HG03108 (cell line): Measurements from ENCODE around the gene HAND1.

Experiments
- ATAC-seq: cut with Tn5 transposase; IDR thresholded peaks from one replicate; pipeline ENCODE4 v1.9.1; 2021; ENCODE audit warnings: moderate library complexity; ENCODE audit not compliant: unreplicated experiment

HAND1 gene

GRCh38 chr5:154478224-154478565 is at the start of gene HAND1:
TSS of gene HAND1 (minus strand) at chr5:154478227. CDS start at chr5:154478008, 219 bp downstream.
- ATAC-seq: no peak

GRCh38 chr5:154526231-154527226 is 48.5 kb upstream of the HAND1 start:
- no peak for ATAC-seq

GRCh38 chr5:154524859-154525258 is 46.8 kb upstream of the HAND1 start:
- no peak for ATAC-seq

DNA sequence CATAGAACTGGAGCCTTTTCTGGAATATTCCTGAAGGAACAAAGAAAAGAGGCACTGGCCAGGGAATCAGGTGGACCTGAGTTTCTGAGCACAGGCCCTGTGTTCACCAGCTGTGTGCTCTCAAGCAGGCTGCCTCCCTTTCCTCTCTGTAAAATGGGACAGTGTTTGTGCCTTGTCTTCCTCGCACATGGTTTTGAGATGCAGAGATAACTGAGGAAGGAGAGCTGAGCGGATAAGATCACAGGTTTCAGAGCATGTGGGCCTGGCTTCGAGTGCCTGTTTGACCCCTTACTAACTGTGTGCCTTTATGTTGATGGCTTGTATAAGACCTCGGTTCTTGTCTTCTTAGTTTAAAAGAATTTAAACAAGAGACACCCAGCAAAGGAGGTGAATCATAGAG is 46.2 kb upstream of the HAND1 start:
- no peak for ATAC-seq

- ATAC-seq: no peak
Measured at GRCh38 chr5:154523709-154524108, 45.7 kb upstream of the HAND1 start.

DNA sequence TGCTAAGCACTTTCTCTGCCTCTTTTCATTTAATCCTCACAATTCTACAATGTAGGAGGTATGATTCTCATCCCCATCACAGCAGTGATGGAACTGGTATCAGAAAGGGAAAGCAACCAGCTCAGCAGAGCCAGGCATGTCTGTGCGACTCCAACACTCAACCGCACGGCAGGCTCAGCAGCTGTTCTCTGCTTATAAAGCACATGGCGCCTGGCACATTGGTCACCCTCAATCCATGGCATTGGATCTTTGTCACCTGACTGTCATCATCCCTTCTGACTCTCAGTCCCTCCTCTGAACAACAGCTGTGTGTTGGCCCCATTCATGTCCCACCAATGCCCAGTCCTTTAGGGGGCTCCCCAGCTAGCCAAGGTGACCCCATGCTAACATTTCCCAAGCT is 45.1 kb upstream of the HAND1 start:
- ATAC-seq: no peak

GRCh38 chr5:154522284-154522683 is 44.3 kb upstream of the HAND1 start:
- no peak for ATAC-seq

GRCh38 chr5:154521756-154522155 is 43.7 kb upstream of the HAND1 start:
- ATAC-seq: no peak

DNA sequence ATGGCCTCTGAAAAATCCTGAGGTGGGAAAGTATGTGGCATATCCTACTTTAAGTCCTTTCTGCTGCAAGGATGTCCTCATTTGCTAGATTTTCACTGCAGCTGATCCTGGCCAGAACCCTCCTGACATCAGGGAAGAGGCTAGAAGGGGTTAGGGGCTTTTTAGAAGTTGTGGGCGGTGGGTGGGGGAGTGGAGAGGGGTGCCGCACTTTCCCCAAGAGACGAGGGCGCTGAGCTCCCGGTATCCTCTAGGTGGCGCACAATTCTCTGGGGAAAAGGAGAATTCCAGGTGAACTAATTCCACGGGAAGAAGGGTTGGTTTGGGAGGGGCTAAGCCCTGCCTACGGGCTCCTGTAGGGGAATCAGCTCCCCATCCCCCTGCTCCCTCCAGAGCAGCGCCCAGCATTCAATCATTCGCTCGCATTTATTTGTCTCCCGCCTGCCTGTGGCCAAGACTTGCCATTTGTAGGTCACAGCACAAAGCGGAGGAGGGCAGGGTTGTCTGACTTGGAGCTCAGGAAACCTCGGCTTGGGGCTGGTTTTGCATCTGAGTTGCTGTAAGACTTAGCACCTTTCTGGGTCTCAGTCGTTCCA is 42.9 kb upstream of the HAND1 start:
- no peak for ATAC-seq

GRCh38 chr5:154519359-154519758 is 41.3 kb upstream of the HAND1 start:
- ATAC-seq: no peak

DNA sequence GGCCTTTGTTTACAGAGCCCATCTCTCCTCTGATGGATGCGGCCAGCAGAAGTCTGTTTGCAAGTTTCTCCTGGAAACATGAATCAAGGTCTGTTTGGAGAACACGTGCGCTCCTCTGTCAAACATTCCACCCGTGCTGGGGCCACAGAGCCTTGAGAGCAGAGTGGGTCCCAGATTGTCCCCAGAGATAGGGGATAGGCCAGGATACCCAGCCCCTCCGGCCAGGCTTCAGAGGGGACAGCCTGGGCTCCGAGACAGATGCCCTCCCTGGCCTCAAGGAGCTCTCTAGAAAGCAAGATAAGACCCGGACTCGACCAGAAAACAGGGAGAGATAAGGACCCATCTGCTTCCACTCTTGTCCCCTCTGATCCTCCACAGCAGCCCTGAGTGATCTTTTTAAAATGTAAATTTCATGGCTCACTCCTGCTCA is 40.4 kb upstream of the HAND1 start:
- ATAC-seq: no peak

DNA sequence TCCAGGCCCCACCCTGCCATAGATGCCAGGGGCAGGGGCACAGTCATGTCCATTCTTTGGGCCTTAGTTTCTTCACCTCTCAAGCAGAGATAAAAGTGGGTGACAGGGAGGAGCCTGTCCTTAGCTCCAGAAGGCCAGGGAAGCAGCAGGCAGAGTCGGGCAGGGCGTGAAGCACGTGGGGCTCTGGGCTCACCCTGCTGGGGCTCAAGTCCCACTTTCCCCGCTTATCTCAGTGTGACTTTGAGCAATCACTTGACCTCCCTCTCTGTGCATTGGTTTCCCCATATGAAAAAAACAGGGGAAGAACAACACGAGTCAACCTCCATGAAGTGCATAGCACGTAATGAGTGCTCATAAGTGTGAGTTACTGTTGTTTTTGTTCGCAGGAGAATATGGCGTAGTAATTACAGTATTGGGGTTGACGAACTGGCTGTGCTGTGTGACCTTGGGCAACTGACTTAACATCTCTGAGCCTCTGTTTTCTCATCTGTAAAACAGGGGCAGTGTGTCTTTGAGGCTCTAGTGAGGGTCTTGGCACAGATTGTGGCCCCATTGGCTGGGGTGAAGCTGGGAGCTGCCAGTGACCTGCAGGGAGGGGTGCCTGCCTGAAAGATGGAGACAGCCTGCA is 39.9 kb upstream of the HAND1 start:
- ATAC-seq: no peak

DNA sequence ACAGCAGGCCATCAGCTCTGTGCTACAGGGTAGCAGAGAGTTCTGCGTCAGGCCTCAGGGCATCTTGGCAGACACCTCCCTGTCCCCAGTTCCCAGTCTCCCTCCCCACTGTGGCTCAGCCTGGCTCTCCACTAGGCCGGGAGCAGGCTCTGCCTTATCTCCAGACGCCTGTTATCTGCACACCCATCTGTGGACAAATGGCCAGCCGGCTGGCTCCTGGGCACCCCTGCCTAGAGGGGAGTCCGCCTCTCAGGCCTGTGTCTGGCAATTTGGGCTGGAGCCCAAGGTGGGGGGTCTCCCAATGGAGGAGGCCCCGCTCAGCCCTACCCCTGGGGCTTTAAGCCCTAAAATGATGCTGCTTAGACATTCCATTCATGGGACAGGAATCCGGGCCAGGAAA is 39.2 kb upstream of the HAND1 start:
- ATAC-seq: no peak

- no peak for ATAC-seq
Measured at GRCh38 chr5:154516475-154516874, 38.4 kb upstream of the HAND1 start.

GRCh38 chr5:154515488-154515887 is 37.5 kb upstream of the HAND1 start:
- ATAC-seq: peak; percentile 77

GRCh38 chr5:154514331-154514730 is 36.3 kb upstream of the HAND1 start:
- ATAC-seq: no peak

GRCh38 chr5:154513669-154514084 is 35.6 kb upstream of the HAND1 start:
- ATAC-seq: peak; percentile 49

- no peak for ATAC-seq
Measured at GRCh38 chr5:154511984-154512383, 34.0 kb upstream of the HAND1 start.

- no peak for ATAC-seq
Measured at GRCh38 chr5:154509784-154510555, 31.9 kb upstream of the HAND1 start.

- no peak for ATAC-seq
Measured at GRCh38 chr5:154508114-154508513, 30.1 kb upstream of the HAND1 start.

GRCh38 chr5:154506716-154507080 is 28.7 kb upstream of the HAND1 start:
- no peak for ATAC-seq
